Fibroblast of peridontal ligament (primary cell): ENCODE results near the gene PLET1.

Source experiments
- DNase-seq: peaks from one replicate; pipeline ENCODE4 v3.0.0-alpha.2; 2010; ENCODE audit errors: extremely low read depth

Gene PLET1

DNA sequence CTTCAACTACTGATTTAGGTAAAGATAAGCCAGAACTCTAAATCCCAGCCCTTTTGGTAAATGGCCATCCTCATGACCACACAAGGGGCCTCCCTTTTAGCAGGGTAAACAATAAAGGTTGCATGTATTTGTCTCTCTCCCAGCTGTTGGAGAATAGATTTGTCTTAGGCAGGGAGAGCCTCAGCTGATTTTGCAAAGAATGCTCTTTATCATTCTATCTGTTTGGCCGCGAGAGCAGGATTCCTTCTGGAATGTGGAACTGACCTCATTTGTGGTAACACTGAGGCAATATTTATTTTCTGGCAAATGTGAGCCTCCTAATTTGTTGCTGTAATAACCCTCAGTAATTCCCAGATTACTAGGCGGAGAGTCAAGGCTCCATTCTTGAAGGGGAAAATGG is 19.2 kb downstream of the PLET1 start:
- DNase-seq: peak; percentile 95

DNA sequence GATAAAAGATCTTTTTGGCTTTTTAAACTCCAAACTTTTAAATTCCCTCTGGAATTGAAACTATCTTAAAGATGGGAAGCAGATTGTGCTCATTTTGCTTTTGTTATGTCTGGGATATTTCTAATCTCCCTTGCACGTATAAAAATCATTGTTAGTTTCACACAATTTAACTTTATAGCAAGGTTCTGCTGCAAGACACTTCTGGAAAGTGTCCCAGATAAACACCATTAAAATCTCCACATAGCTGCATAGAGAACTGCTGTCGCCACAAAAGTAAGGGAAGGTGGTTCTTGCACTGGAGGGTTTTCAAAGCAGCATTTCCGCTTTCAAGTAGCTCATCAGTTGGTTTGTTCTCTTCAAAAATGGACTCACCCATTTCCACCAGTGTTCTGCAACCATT is 22.6 kb downstream of the PLET1 start:
- no peak for DNase-seq

DNA sequence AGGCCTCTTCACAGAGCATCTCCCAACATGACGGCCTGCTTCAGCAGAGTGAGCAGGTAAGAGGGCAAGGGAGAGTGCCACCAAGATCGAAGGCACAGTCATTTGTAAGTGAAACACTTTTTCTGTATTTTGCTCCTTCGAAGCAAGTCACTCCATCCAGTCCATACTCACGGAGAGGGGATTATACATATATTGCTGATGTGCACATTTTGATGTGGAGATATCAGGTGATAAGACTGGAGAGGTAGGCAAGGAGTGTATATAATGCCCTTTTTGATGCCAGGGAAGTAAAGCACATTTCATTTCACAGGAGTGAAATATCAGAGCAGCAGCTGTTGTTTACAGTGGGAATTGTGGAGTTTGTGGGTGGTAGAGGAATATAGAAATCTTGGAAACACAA is 23.2 kb downstream of the PLET1 start:
- no peak for DNase-seq

DNA sequence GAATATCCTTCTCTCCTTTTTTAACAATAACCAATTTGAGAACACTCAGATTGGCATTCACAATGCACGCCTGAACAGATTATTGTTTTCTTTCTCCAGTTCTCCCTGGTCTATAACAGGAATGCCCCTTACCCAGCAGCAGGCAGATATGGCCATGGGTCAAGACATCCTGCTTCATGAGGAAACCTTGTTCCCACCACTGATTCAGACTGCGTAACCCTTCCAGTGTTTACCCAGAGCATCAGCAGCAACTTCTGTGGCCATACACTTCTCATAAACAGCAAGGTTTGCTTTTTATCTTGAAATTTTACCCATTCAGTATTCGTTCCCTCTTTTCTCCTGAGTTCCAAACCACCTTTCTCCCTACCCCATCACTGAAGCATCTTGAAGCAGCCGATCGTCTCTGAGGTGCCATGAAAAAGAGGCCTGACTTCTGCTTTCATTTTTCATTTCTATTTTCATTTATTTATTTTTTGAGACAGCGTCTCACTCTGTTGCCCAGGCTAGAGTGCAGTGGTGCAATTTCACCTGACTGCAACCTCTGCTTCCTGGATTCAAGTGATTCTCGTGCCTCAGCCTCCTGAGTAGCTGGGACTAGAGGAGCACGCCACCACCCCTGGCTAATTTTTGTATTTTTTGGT is 24.8 kb downstream of the PLET1 start:
- DNase-seq: no peak

GRCh38 chr11:112231952-112232351 is 28.7 kb downstream of the PLET1 start:
- no peak for DNase-seq

- DNase-seq: peak; percentile 96
These were observed 30.8 kb downstream of the PLET1 start for GRCh38 chr11:112229746-112230433.

DNA sequence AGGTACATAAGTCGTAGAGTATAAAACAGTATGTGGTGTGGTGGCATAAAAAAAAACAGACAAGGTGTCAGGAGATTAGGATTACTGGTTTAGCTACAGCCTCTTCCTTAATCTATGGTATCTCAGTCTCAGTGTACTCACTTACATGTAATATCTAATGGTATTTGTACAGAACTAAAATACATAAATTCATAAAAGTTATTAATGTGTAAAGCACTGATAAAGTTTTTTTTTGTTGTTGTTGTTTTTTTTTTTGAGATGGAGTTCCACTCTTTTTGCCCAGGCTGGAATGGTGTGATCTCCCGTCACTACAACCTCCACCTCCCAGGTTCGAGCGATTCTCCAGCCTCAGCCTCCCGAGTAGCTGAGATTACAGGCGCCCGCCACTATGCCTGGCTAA is 31.5 kb downstream of the PLET1 start:
- DNase-seq: no peak

GRCh38 chr11:112228706-112229105 is 32.0 kb downstream of the PLET1 start:
- DNase-seq: no peak

DNA sequence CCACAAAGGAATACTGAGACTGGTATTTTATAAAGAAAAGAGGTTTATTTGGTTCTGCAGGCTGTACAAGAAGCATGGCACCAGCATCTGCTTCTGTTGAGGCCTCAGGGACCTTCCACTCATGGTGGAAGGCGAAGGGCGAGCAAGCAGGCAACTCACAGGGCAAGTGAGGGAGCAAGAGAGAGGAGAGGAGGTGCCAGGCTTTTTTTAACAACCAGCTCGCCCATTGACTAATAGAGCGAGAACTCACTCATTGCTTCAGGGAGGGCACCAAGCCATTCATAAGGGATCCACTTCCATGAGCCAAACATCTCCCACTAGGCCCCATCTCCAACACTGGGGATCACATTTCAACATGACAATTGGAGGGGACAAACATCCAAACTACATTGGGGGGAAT is 33.2 kb downstream of the PLET1 start:
- no peak for DNase-seq

DNA sequence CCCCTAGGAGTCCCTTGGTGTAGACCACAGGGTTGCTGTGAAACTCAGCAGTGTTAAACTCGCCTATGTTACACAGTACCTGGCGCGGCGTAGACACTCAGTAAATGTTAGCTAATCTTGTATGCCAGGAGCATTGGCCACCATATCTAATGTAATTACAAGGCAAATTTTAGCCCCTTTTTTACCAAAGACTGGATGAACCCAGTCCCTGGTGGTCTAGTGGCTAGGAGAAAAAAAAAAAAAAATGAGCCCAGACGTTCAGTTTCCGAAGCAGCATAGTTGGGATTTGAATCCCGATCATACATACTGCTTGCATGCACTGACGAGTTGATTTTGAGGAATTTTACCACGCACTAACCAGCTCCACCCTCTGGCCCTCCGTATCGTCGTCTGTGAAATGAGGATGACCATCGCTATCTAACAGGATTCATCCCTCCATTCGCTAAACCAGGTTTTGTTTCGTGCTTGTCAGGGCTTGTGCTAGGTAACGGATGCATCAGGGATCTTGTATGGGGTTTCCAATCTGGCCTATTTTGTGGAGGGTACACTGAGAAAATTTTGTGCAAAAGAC is 33.7 kb downstream of the PLET1 start:
- peak; percentile 64 for DNase-seq

DNA sequence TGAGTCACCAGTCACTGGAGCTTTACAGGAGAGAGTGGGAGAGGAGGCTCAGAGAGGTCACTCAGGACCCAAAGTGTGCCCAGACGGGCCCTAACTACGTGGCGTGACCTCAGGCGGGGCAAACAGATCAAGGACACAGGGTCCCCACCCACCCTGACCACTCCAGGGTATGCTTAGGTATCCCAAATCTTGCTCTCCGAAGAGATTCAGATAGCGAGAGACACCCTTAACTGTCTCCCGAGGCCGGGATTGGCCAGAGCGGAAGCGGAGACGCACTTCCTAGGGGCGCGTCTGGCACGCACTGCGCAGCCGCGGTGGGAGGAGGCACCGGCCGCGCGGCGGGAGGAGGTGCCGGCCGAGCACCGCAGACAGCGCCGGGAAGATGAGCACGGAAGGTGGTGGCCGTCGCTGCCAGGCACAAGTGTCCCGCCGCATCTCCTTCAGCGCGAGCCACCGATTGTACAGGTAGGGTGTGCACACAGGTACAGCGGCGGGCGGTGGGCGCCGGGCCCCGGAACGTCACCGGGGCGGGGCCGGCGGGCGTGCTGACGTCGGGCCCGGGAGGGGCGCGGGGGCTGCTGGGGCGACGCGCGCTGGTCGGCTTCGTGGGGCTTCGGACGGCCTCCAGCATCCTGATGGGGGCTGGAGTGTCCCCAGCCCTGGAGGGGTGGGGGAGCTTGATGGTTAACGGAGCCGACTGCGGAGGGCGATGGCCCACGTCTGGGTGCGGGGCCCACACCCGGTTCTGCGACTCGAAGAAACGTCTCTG is 34.4 kb downstream of the PLET1 start, which contains the start of gene PTS:
Gene PTS, plus strand, starts transcription at position 367 of the 769 bp plus-strand sequence. Its CDS starts 16 bp downstream, at position 383.
- DNase-seq: peak; percentile 85

- DNase-seq: no peak
These were observed 35.0 kb downstream of the PLET1 start for GRCh38 chr11:112225753-112226061.

GRCh38 chr11:112223754-112224532 is 36.7 kb downstream of the PLET1 start:
- no peak for DNase-seq

- DNase-seq: no peak
These were observed 37.5 kb downstream of the PLET1 start for GRCh38 chr11:112223121-112223520.

DNA sequence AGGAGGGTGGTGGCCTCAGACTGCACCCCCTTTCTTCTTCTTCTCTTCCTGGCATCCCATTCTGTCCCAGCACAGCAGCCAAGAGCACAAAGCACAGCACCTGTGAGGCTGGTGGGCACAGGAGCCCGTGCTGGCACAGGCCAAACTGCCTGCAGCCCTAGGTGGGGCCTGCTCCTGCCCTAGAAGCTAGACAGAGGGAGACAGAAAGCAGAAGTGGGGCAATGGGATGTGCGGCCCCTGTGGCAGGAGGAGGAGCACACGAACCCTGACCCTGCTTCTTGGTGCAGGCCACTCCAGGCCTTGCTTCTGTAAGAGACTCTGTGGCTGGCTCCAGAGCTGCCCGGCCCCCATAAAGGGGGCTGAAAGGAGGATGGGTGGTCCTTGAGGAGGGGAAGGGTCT is 38.4 kb downstream of the PLET1 start:
- no peak for DNase-seq

GRCh38 chr11:112221274-112221835 is 39.3 kb downstream of the PLET1 start:
- DNase-seq: no peak

DNA sequence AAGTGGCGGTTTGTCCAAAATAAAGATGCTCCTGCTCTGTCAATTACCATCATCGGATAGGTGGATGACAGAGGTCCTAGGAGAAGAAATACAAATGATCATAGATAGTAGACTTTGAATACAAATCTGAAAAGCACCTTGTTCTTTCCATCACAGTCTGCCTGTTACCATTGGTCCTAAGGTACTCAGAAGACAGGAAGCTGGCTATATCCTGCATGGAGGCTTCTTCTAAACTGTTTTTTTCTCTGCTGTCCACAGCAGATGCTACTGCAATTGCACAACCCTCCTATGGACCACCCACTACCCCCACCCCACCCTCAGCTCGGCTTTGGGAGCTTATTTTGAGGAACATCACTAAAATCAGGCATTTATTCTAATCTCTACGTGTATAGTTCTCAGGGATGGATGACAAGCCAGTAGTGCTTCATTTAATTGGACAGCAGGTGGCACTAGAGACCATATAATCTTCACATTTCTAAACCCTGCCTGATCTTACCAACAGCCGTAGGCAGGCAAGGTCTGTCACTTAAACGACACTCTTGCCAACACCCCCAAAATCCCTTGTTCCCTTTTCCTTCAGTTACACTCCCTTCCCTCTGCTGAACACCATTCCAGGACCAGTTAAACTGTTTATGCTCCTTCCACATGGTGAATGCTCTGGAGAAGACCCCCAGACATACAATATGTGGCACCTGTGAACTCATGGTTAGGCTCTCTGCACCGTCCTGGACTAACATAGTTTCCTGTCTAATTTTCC is 41.0 kb downstream of the PLET1 start:
- peak; percentile 91 for DNase-seq

DNA sequence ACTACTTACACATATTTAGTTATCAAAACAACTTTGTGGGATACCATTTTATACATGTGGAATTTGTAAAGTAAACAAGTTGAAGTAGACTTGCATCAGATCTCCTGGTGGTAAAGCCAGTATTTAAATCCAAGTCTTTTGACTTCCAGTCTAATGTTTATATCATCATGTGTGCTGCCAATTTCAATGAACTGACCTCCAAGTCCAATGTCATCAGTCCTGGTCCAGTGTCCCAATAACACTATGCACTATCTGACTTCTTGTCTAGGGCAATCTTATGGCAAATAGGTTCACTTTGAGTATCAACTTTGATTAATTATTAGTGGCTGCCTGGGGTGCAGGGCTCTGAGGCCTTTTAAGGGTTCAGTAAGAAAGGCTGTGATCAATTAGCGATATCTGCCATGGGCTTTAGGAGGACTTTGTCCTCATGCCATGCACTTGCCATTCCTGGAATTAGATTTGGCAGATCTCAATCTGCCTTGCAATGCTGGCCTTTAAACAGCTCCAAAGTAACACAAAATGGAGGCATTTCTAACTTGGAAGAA is 44.0 kb downstream of the PLET1 start:
- peak; percentile 89 for DNase-seq

DNA sequence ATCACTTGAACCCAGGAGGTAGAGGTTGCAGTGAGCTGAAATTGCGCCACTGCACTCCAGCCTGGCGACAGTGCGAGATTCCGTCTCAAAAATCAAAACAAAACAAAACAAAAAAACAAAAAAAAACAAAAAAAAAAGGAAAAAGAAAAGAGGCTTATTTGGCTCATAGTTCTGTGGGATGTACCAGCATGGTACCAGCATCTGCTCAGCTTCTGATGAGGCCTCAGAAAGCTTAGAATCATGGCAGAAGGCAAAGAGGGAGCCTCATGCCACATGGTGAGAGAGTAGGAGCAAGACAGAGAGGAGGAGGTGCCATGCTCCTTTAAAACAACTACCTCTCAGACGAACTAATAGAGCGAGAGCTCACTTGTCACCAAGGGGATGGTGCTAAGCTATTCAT is 45.0 kb downstream of the PLET1 start:
- no peak for DNase-seq

GRCh38 chr11:112213753-112214152 is 46.9 kb downstream of the PLET1 start:
- DNase-seq: no peak
